Osteocyte (in vitro differentiated cells): ENCODE results near the gene SALL4. TPM values are rescaled to one million over a fixed set of nuclear protein-coding genes. Genes with fewer than 3 reads are reported as not detected.
"Not testable (repeated sequence)": the region's sequence is repeated elsewhere in the genome, so short reads cannot be mapped to it uniquely, and the experiment has no call there.

Source experiments
- DNase-seq: peaks from one replicate; pipeline ENCODE4 v3.0.0; 2021; ENCODE audit warnings: mixed read lengths; ENCODE audit not compliant: unreplicated experiment; ENCODE audit errors: extremely low spot score
- H3K27ac Mint-ChIP-seq: one replicate; pipeline ENCODE4 v1.8.0; 2021; ENCODE audit warnings: mild to moderate bottlenecking, mixed read lengths; ENCODE audit not compliant: unreplicated experiment
- H3K27me3 Mint-ChIP-seq: one replicate; pipeline ENCODE4 v1.8.0; 2021; ENCODE audit warnings: mixed read lengths; ENCODE audit not compliant: unreplicated experiment
- H3K36me3 Mint-ChIP-seq: one replicate; pipeline ENCODE4 v1.8.0; 2021; ENCODE audit warnings: mixed read lengths; ENCODE audit not compliant: unreplicated experiment
- H3K4me1 Mint-ChIP-seq: one replicate; pipeline ENCODE4 v1.8.0; 2021; ENCODE audit warnings: mixed read lengths; ENCODE audit not compliant: unreplicated experiment
- H3K4me3 Mint-ChIP-seq: one replicate; pipeline ENCODE4 v1.8.0; 2021; ENCODE audit warnings: mild to moderate bottlenecking, moderate library complexity, mixed read lengths; ENCODE audit not compliant: unreplicated experiment
- H3K9me3 Mint-ChIP-seq: one replicate; pipeline ENCODE4 v1.8.0; 2021; ENCODE audit warnings: mixed read lengths; ENCODE audit not compliant: unreplicated experiment
- CTCF ChIP-seq: fragments of 200-600 bp; sonication (generic); IDR thresholded peaks from 2 replicates; pipeline ENCODE4 v1.5.0; 2021; ENCODE audit warnings: antibody characterized with exemption, mild to moderate bottlenecking, moderate library complexity
- total RNA-seq: library from RNA; stranded (reverse); gene quantifications from 2 replicates; pipeline ENCODE4 v1.2.1, GENCODE V29; 2021

SALL4 gene
- total RNA-seq, 1 donor from 2014 or later, result 2.6 TPM

GRCh38 chr20:51826372-51826771, 24.1 kb upstream of the SALL4 start:
- H3K4me3 Mint-ChIP-seq, result no peak overlapping the region
- H3K27ac Mint-ChIP-seq, result no peak overlapping the region
- H3K4me1 Mint-ChIP-seq, result peaks cover 10% of the 10 kb centered on the region
- no peaks in the 10 kb centered on the region for H3K9me3 Mint-ChIP-seq
- DNase-seq, result no peak
- H3K36me3 Mint-ChIP-seq, result no peaks in the 10 kb centered on the region
- no peak for TF ChIP-seq CTCF
- no peaks in the 10 kb centered on the region for H3K27me3 Mint-ChIP-seq

GRCh38 chr20:51818479-51819008, 16.2 kb upstream of the SALL4 start:
- TF ChIP-seq CTCF, result no peak
- Mint-ChIP-seq H3K9me3 (no peaks in the 10 kb centered on the region), H3K4me3 (no peak overlapping the region), H3K4me1 (no peaks in the 10 kb centered on the region), H3K27ac (no peak overlapping the region), H3K27me3 (peaks cover 4% of the 10 kb centered on the region), H3K36me3 (no peaks in the 10 kb centered on the region)
- DNase-seq, result no peak

- not testable (repeated sequence) for H3K4me3 Mint-ChIP-seq, H3K36me3 Mint-ChIP-seq, H3K27me3 Mint-ChIP-seq, H3K4me1 Mint-ChIP-seq, DNase-seq, H3K27ac Mint-ChIP-seq, H3K9me3 Mint-ChIP-seq
Observed at GRCh38 chr20:51816856-51817255, 14.5 kb upstream of the SALL4 start.

- no peak overlapping the region for H3K27ac Mint-ChIP-seq
- H3K4me3 Mint-ChIP-seq, result no peak overlapping the region
- TF ChIP-seq CTCF, result no peak
- peaks cover 5% of the 10 kb centered on the region for H3K27me3 Mint-ChIP-seq
- no peaks in the 10 kb centered on the region for H3K4me1 Mint-ChIP-seq
- H3K9me3 Mint-ChIP-seq, result no peaks in the 10 kb centered on the region
- H3K36me3 Mint-ChIP-seq, result no peaks in the 10 kb centered on the region
- DNase-seq, result no peak
Observed at GRCh38 chr20:51815383-51816076, 13.2 kb upstream of the SALL4 start.

- H3K4me3 Mint-ChIP-seq, result no peak overlapping the region
- no peaks in the 10 kb centered on the region for H3K36me3 Mint-ChIP-seq
- no peaks in the 10 kb centered on the region for H3K4me1 Mint-ChIP-seq
- no peak for TF ChIP-seq CTCF
- no peaks in the 10 kb centered on the region for H3K9me3 Mint-ChIP-seq
- H3K27me3 Mint-ChIP-seq, result peaks cover 5% of the 10 kb centered on the region
- DNase-seq, result no peak
- H3K27ac Mint-ChIP-seq, result no peak overlapping the region
Observed at GRCh38 chr20:51812861-51813260, 10.5 kb upstream of the SALL4 start.
